Adrenal gland (tissue), 5 donors: Measurements from ENCODE around the gene ZHX3.

Experiments
- POLR2A ChIP-seq, 2 donors: fragments of 450-650 bp; IDR thresholded peaks; one replicate each; pipeline ENCODE4 v1.6.1; 2017; ENCODE audit warnings: antibody characterized with exemption in 2 of 2, mild to moderate bottlenecking in 2 of 2, moderate library complexity in 1 of 2
- TF ChIP-seq, protein P1 (sequence below), 6 experiments: fragments of 450-650 bp in 4 of 6; fragments of 200-600 bp in 2 of 6; sonication (generic) in 1 of 6; IDR thresholded peaks; 1 replicate in 5 of 6; 2 replicates in 1 of 6; pipeline versions ENCODE4 v1.5.1 to v1.8.0; 2016 to 2021; ENCODE audit warnings: antibody characterized with exemption in 6 of 6, mild to moderate bottlenecking in 2 of 6, moderate library complexity in 1 of 6
- donor health status: DM: no; HTN: no; CAD: no.

DNA sequence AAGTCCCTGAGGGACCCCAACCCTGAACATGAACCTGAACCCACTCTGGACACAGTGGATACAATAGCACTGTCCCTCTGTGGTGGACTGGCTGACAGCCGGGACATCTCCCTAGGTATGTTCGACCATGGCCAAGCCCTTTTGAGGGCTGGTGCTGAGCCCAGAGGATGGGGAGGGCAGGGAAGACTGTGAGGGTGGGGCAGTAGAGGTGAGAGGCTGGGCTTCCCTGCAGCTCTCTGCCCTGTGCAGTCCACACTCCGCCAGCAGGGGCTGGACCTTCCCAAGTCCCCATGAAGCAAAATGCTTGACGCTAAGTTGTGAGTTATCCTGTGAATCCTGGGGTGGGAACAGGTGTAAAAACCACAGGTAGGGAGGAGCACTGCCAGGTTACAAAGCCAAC lies 34.6 kb upstream of the ZHX3 start:
- TF ChIP-seq, protein P1, sequence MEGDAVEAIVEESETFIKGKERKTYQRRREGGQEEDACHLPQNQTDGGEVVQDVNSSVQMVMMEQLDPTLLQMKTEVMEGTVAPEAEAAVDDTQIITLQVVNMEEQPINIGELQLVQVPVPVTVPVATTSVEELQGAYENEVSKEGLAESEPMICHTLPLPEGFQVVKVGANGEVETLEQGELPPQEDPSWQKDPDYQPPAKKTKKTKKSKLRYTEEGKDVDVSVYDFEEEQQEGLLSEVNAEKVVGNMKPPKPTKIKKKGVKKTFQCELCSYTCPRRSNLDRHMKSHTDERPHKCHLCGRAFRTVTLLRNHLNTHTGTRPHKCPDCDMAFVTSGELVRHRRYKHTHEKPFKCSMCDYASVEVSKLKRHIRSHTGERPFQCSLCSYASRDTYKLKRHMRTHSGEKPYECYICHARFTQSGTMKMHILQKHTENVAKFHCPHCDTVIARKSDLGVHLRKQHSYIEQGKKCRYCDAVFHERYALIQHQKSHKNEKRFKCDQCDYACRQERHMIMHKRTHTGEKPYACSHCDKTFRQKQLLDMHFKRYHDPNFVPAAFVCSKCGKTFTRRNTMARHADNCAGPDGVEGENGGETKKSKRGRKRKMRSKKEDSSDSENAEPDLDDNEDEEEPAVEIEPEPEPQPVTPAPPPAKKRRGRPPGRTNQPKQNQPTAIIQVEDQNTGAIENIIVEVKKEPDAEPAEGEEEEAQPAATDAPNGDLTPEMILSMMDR (IDR thresholded peaks at IDR 0.05) = no peak
- no peak for TF ChIP-seq POLR2A (IDR thresholded peaks at IDR 0.05)
